Bronchial epithelial cell (primary cell): ENCODE measurements around the gene IL2RA. TPM values are rescaled to one million over a fixed set of nuclear protein-coding genes. Genes with fewer than 3 reads are reported as not detected.
A peak's percentile ranks its signal among the peaks of the same experiment; 100 is the strongest.
"Not testable (repeated sequence)": the region's sequence is repeated elsewhere in the genome, so short reads cannot be mapped to it uniquely, and the experiment has no call there.

Experiments used
- DNase-seq: peaks from one replicate; pipeline ENCODE4 v3.0.0-alpha.2; 2010; ENCODE audit warnings: low read depth
- FAIRE-seq: peaks from 2 replicates; lab custom pipeline; 2011; peaks lifted over from hg19 to GRCh38; lab: Jason Lieb, UNC
- H3K27me3 ChIP-seq: 2 replicates; pipeline ENCODE4 v1.5.1; 2011; ENCODE audit warnings: low read length; ENCODE audit not compliant: control insufficient read depth, insufficient read depth
- H3K36me3 ChIP-seq: 2 replicates; pipeline ENCODE4 v1.5.1; 2011; ENCODE audit warnings: low read length; ENCODE audit not compliant: control insufficient read depth, insufficient read depth
- H3K4me3 ChIP-seq: 2 replicates; pipeline ENCODE4 v1.5.1; 2011; ENCODE audit warnings: mild to moderate bottlenecking, low read depth, low read length, control low read depth
- total RNA-seq: library from RNA; depleted of rRNA; stranded (reverse); fragments of >200 nt; gene quantifications from 2 replicates; pipeline ENCODE4 v1.2.1, GENCODE V29; 2014
- TF ChIP-seq, protein P1 (sequence below): IDR thresholded peaks from 2 replicates; pipeline ENCODE4 v1.5.1; 2011; ENCODE audit warnings: mild to moderate bottlenecking, moderate library complexity, low read length, control low read depth, inconsistent platforms; ENCODE audit not compliant: insufficient read depth, severe bottlenecking

Gene IL2RA
- not detected in 2 replicates for total RNA-seq

DNA sequence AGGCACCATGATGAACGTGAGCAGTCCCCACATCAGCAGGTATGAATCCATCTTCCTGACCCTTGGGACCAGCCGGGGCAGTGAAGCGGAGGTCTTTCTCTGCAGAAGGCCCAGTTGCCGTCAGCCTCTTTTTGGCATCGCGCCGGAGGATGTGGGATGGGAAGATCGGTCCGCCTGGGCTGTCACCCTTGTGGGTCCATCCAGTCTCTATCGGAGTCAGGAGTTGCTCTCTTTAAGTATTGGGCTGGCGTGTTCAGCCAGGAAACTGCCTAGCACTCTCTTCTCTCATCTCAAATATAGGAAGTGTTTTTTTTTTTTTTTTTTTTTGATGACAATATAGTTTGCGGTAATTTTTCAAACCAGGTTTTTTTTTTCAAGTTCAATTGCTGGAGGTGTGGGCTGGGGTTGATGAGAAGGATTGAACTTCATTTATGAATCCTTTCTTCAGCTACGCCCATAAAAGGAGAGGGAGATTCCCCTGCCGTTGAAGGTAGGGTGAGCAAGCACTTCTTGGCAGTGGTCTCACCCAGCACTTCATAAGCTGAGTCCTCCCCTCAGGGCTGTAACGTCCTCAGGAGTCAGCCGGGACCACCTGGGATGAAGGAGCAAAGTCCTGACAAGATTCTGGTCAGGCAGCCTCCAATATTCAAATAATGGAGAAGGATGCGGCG is at the start of gene IL2RA:
IL2RA (minus strand) TSS at position 267 of the 671 bp plus-strand sequence; CDS start at position 51, 216 bp downstream.
- Histone ChIP-seq H3K4me3 (no peak within 1 kb of the TSS), H3K36me3 (no peaks in the 10 kb centered on the region), H3K27me3 (no peaks in the 10 kb centered on the region)
- no peak for FAIRE-seq
- TF ChIP-seq, protein P1, sequence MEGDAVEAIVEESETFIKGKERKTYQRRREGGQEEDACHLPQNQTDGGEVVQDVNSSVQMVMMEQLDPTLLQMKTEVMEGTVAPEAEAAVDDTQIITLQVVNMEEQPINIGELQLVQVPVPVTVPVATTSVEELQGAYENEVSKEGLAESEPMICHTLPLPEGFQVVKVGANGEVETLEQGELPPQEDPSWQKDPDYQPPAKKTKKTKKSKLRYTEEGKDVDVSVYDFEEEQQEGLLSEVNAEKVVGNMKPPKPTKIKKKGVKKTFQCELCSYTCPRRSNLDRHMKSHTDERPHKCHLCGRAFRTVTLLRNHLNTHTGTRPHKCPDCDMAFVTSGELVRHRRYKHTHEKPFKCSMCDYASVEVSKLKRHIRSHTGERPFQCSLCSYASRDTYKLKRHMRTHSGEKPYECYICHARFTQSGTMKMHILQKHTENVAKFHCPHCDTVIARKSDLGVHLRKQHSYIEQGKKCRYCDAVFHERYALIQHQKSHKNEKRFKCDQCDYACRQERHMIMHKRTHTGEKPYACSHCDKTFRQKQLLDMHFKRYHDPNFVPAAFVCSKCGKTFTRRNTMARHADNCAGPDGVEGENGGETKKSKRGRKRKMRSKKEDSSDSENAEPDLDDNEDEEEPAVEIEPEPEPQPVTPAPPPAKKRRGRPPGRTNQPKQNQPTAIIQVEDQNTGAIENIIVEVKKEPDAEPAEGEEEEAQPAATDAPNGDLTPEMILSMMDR, result no peak
- no peak for DNase-seq

DNA sequence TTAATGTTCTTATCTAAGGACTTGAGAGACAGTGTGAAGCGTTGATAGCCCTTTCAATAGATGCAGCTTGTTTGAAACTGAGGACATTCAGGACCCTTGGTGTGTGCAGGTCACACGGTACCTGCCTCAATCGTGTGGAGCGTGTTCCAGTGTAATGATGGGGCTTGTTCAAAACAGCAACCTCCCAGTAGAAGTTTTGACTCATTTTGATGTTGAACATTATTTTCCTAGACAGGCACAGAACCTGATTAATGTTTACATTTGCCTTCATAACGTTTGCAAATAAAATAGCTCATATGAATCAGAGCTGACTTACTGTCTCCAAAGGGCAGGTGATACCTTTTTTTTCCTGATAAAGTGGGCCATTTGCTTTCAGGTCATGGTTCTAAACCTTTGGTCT is 48.0 kb upstream of the IL2RA start:
- Histone ChIP-seq H3K36me3 (peaks cover 27% of the 10 kb centered on the region), H3K4me3 (no peak overlapping the region), H3K27me3 (no peaks in the 10 kb centered on the region)
- TF ChIP-seq, protein P1, result no peak
- DNase-seq (no peak), FAIRE-seq (no peak)

DNA sequence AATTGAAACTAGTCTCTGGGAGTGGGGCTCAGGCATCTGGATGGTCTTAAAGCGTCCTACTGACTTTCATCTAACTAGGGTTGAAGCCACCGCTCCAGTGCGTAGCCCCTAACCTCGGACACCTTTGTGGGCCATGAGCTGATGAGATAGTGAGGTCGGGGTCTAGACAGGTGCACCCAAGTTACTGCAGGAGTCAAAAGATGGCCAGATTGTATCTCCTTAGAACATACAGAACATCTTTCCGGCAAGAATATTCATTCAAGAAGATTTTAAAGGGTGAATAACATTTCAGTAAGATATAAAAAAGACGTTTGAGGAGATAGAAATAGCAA is 47.2 kb upstream of the IL2RA start:
- Histone ChIP-seq H3K4me3 (no peak overlapping the region), H3K27me3 (no peaks in the 10 kb centered on the region), H3K36me3 (peaks cover 25% of the 10 kb centered on the region)
- FAIRE-seq (no peak), DNase-seq (no peak)
- TF ChIP-seq, protein P1, result no peak

DNA sequence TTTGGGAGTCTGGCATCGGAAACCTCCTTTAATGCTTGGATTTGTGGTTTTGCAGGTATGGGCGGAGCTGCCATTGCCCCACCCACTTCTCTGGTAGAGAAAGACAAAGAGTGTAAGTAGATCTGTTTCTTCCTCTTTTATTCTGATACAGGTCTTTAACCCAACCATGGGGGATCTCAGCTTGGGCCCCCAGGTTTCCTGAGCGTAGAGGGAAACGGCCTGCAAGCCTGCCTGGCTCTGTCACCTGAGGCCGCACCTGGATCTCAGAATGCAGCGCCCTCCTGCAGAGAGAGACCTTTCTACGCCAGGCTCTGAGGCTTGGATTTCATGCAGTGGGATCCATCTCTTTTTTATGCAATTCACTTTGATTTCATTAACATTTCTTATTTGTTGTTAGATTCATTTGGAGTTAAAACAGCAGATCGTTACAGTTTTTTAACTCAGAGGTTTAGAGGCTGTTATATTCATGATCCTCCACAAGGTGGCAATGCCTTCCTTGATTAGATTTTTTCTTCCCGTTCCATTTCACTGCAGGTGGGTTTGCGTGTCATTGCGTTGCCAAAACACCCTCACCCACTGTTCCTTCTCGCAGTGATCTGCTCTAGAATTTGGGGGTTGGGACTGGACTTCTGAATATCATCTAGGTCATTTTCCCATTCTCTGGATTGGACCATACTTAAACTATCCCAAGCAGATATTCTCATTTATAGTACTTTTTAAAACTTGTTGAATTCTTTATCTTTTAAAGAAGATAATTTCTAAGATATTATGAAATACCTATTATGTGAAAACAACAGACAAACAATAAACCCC is 46.7 kb upstream of the IL2RA start:
- DNase-seq (peak; percentile 39), FAIRE-seq (no peak)
- peaks cover 22% of the 10 kb centered on the region for H3K36me3 ChIP-seq
- TF ChIP-seq, protein P1, result peak; percentile 56
- no peaks in the 10 kb centered on the region for H3K27me3 ChIP-seq
- H3K4me3 ChIP-seq, result no peak overlapping the region

DNA sequence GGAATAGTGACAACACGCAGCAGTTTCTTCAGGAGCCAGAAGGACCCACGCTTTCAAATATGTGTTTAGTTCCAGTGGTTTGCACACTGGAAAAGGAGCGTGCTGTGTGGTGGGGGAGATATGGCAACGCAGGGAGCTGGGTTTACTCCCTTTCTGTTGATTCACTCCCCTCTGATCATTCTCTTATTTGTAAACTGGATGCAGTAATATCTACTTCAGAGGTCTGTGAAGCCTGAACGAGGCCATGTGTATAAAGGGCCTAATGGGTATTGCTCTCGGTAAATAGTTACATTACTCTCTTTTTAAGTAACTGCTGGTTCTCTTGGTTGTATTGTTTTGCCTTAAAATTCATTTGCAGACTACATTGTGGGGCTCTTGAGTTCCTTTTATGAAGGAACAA is 45.9 kb upstream of the IL2RA start:
- FAIRE-seq, result no peak
- Histone ChIP-seq H3K36me3 (peaks cover 23% of the 10 kb centered on the region), H3K27me3 (no peaks in the 10 kb centered on the region), H3K4me3 (no peak overlapping the region)
- DNase-seq, result no peak
- TF ChIP-seq, protein P1, result no peak

DNA sequence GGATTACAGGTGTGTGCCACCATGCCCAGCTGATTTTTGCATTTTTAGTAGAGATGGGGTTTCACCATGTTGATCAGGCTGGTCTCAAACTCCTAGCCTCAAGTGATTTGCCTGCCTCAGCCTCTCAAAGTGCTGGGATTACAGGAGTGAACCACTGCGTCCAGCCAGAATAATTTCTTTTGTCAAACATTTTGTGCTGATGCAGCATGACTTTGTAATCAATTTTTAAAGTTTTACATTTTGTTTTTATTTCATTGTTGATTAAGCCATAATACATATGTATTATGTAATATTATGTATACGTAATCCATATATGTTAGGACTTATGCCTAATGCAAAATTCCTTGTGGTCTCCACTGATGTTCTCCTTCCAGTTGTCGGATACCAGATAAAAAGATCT is 45.4 kb upstream of the IL2RA start:
- not testable (repeated sequence) for DNase-seq, H3K4me3 ChIP-seq, FAIRE-seq, H3K27me3 ChIP-seq
- H3K36me3 ChIP-seq, result peaks cover 23% of the 10 kb centered on the region
